HepG2 (cell line): ENCODE measurements around the gene KRTAP12-2.

ENCODE experiments used
- GTF2F1 ChIP-seq: fragments of 150-350 bp; IDR thresholded peaks from 2 replicates; pipeline ENCODE4 v1.6.1; 2014; ENCODE audit warnings: low read length
- HOXA7 ChIP-seq: sonication (generic); formaldehyde crosslinking; IDR thresholded peaks from 2 replicates; pipeline ENCODE4 v1.8.1; 2022; ENCODE audit warnings: mild to moderate bottlenecking, missing genetic modification reagents, moderate library complexity
- POLR2A ChIP-seq, 2 experiments: IDR thresholded peaks; 2 replicates each; pipeline ENCODE4 v1.6.1; 2011; ENCODE audit warnings: low read depth in 2 of 2, low read length in 2 of 2, mild to moderate bottlenecking in 1 of 2, moderate library complexity in 1 of 2; ENCODE audit not compliant: insufficient read depth in 1 of 2
- SRF ChIP-seq: IDR thresholded peaks from 2 replicates; pipeline ENCODE4 v1.6.1; 2011; ENCODE audit warnings: mild to moderate bottlenecking, low read depth, low read length, moderate library complexity
- SUZ12 ChIP-seq: fragments of 150-350 bp; IDR thresholded peaks from 2 replicates; pipeline ENCODE4 v1.6.1; 2014; ENCODE audit warnings: low read depth, low read length
- ZNF788 ChIP-seq: sonication (generic); formaldehyde crosslinking; IDR thresholded peaks from 2 replicates; pipeline ENCODE4 v1.5.0; 2020; ENCODE audit warnings: mild to moderate bottlenecking, missing genetic modification reagents, borderline replicate concordance
- ZNF792 ChIP-seq: IDR thresholded peaks from 2 replicates; pipeline ENCODE4 v1.6.1; 2016
- TF ChIP-seq, protein P1 (sequence below): sonication (generic); formaldehyde crosslinking; IDR thresholded peaks from 2 replicates; pipeline ENCODE4 v1.8.1; 2023; ENCODE audit warnings: missing genetic modification reagents, mild to moderate bottlenecking, borderline replicate concordance

DNA sequence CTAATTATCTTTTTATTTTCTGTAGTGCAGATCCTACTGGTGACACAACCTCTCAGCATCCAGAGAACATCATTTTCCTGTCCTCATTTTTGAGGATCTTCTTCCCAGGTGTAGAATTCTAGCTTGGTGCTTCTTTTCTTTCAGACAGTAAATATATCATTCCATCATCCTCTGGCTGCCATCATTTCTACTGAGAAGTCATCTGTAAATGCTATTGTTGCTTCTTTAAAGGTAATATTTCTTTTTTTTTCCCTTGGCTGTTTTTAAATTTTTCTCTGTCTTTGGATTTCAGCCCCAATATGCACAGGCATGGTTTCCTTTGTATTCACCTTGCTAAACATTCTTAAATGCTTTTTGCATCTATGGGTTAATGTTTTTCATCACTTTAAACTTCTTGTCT lies 43.2 kb downstream of the KRTAP12-2 start:
- no peak for TF ChIP-seq GTF2F1
- no peak for TF ChIP-seq POLR2A (IDR thresholded peaks at IDR 0.05; ENCODE audit: insufficient read depth in 1 of 2, low read depth in 2 of 2, low read length in 2 of 2)
- TF ChIP-seq SUZ12: no peak
- no peak for TF ChIP-seq SRF
- TF ChIP-seq, protein P1, sequence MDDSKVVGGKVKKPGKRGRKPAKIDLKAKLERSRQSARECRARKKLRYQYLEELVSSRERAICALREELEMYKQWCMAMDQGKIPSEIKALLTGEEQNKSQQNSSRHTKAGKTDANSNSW (CRISPR knock-in tag): no peak
- TF ChIP-seq ZNF788 (CRISPR knock-in tag): no peak
- no peak for TF ChIP-seq HOXA7 (CRISPR knock-in tag)
- TF ChIP-seq ZNF792 (CRISPR knock-in tag): no peak
